HepG2 (cell line): Measurements from ENCODE around the gene EPHA1. TPM values are rescaled to one million over a fixed set of nuclear protein-coding genes. Genes with fewer than 3 reads are reported as not detected.
A peak's percentile ranks its signal among the peaks of the same experiment; 100 is the strongest.

Source experiments
- ATAC-seq: fragments of 200-7000 bp; cut with Tn5 transposase; 3 replicates; pipeline ENCODE4 v1.9.1; 2020; ENCODE audit warnings: mild to moderate bottlenecking, moderate library complexity
- BruUV-seq: library from RNA; stranded (reverse); fragments of 400-500 nt; replicated peaks from 2 replicates; lab custom pipeline; 2021; lab: Mats Ljungman, UMichigan
- CTCF ChIA-PET: fragments of 300-600 bp; formaldehyde crosslinking; extraction: SDS; loops from one replicate; lab custom pipeline; 2021; ENCODE audit warnings: low total read pairs, inconsistent platforms, low intra/inter-chr PET ratio; lab: Yijun Ruan, JAX
- POLR2A ChIA-PET: fragments of 350-600 bp; sonication (Branson Sonifier 250); formaldehyde crosslinking; loops from one replicate; lab custom pipeline; 2020; ENCODE audit warnings: antibody characterized with exemption, inconsistent platforms; lab: Yijun Ruan, JAX
- DNase-seq: peaks from one replicate; pipeline ENCODE4 v3.0.0-alpha.2; 2015; ENCODE audit warnings: low spot score
- FAIRE-seq: peaks from 3 replicates; lab custom pipeline; 2011; peaks lifted over from hg19 to GRCh38; lab: Jason Lieb, UNC
- H2AFZ ChIP-seq: one replicate; pipeline ENCODE4 v1.6.1; 2011; ENCODE audit warnings: low read length, inconsistent platforms
- H3K27ac ChIP-seq: fragments of 300-600 bp; 3 replicates; pipeline ENCODE4 v1.8.0; 2011; ENCODE audit warnings: mixed run types, mild to moderate bottlenecking, mixed read lengths, low read length, inconsistent platforms; ENCODE audit not compliant: insufficient read depth; ENCODE audit errors: extremely low read length
- H3K27me3 ChIP-seq, 2 experiments: fragments of 200-600 bp in 1 of 2; 2 replicates in 1 of 2; 3 replicates in 1 of 2; pipeline versions ENCODE4 v1.6.0 to v1.8.0; 2011; ENCODE audit warnings: low read length in 2 of 2, mild to moderate bottlenecking in 2 of 2, moderate library complexity in 2 of 2, inconsistent platforms in 1 of 2; ENCODE audit not compliant: insufficient read depth in 2 of 2, control insufficient read depth in 1 of 2
- H3K36me3 ChIP-seq, 2 experiments: fragments of 200-600 bp in 1 of 2; replicated peaks in 1 of 2; 2 replicates in 1 of 2; 3 replicates in 1 of 2; pipeline versions ENCODE4 v1.5.1 to v1.8.0; 2011; ENCODE audit warnings: low read length in 2 of 2, inconsistent platforms in 1 of 2; ENCODE audit not compliant: insufficient read depth in 2 of 2, control insufficient read depth in 1 of 2
- H3K4me1 ChIP-seq: 2 replicates; pipeline ENCODE4 v1.5.1; 2012; ENCODE audit warnings: low read length, inconsistent platforms; ENCODE audit not compliant: insufficient read depth
- H3K4me2 ChIP-seq: 2 replicates; pipeline ENCODE4 v1.6.0; 2011; ENCODE audit warnings: low read depth, low read length, inconsistent platforms
- H3K4me3 ChIP-seq, 3 experiments: fragments of 200-600 bp in 1 of 3; sonication (generic), shearing (Covaris generic) in 1 of 3; replicated peaks in 1 of 3; 2 replicates each; pipeline ENCODE4 v1.5.1; 2011 to 2016; ENCODE audit warnings: low read length in 3 of 3, inconsistent platforms in 2 of 3, low read depth in 2 of 3, mild to moderate bottlenecking in 2 of 3, control low read depth in 1 of 3, mixed read lengths in 1 of 3; ENCODE audit not compliant: insufficient read depth in 1 of 3
- H3K79me2 ChIP-seq: one replicate; pipeline ENCODE4 v1.6.1; 2011; ENCODE audit warnings: low read length, inconsistent platforms; ENCODE audit not compliant: insufficient read depth
- H3K9ac ChIP-seq: 2 replicates; pipeline ENCODE4 v1.6.0; 2011; ENCODE audit warnings: mild to moderate bottlenecking, low read depth, low read length, inconsistent platforms; ENCODE audit not compliant: insufficient read depth
- H3K9me3 ChIP-seq: 2 replicates; pipeline ENCODE4 v1.5.1; 2012; ENCODE audit warnings: mild to moderate bottlenecking, low read length
- H4K20me1 ChIP-seq: 2 replicates; pipeline ENCODE4 v1.6.0; 2011; ENCODE audit warnings: inconsistent platforms, mild to moderate bottlenecking, low read length, moderate library complexity; ENCODE audit not compliant: insufficient read depth
- CREB1 ChIP-seq, 2 experiments: fragments of 450-650 bp in 1 of 2; IDR thresholded peaks; 2 replicates each; pipeline ENCODE4 v1.6.1; 2016 to 2017; ENCODE audit warnings: control low read depth in 1 of 2, mild to moderate bottlenecking in 1 of 2, missing compliant biosample characterization in 1 of 2, missing genetic modification characterization in 1 of 2
- FOXK2 ChIP-seq: fragments of 450-650 bp; IDR thresholded peaks from 2 replicates; pipeline ENCODE4 v1.6.1; 2016
- ZBTB33 ChIP-seq: sonication (generic); formaldehyde crosslinking; IDR thresholded peaks from 2 replicates; pipeline ENCODE4 v1.4.0; 2020; ENCODE audit warnings: missing genetic modification reagents
- ZSCAN25 ChIP-seq: sonication (generic); formaldehyde crosslinking; IDR thresholded peaks from 2 replicates; pipeline ENCODE4 v1.8.0; 2022; ENCODE audit warnings: mild to moderate bottlenecking, missing genetic modification reagents
- WGBS: methylation state at CpG from one replicate; pipeline ENCODE4 v1.1.6; 2017; ENCODE audit warnings: low lambda C conversion rate; 5-methylcytosine and 5-hydroxymethylcytosine counted together
- in situ Hi-C: cut with HindIII; loops from 2 replicates; pipeline ENCODE4 v1.10.0; 2017; ENCODE audit warnings: low pct_unique_long_range_greater_than_20kb; ENCODE audit not compliant: extremely low pct_ligation_motif_present
- intact Hi-C: fragments of 100-400 bp; cut with micrococcal nuclease; formaldehyde crosslinking; loops from one replicate; pipeline ENCODE4 v1.10.0; 2022; ENCODE audit not compliant: unreplicated experiment
- polyA plus RNA-seq, 8 experiments: library from polyadenylated mRNA; depleted of rRNA in 3 of 8; stranded (reverse) in 7 of 8; unstranded in 1 of 8; fragments of >200 nt; fragmentation: Illumina TruSeq in 4 of 8; extraction: Trizol in 4 of 8; gene quantifications; 2 replicates each; pipeline versions ENCODE4 v1.2.1 to v1.2.3, GENCODE V29; 2011 to 2016; ENCODE audit warnings: low read depth in 4 of 8, missing spikeins in 1 of 8, mixed read lengths in 1 of 8; ENCODE audit not compliant: insufficient read depth in 1 of 8
- total RNA-seq, 5 experiments: library from RNA; depleted of rRNA; stranded (reverse); fragments of >200 nt; fragmentation: Illumina TruSeq; extraction: Trizol; gene quantifications; 2 replicates each; pipeline ENCODE4 v1.2.3, GENCODE V29; 2016; ENCODE audit warnings: low read depth in 1 of 5
- TF ChIP-seq, protein P1 (sequence below): sonication (generic); formaldehyde crosslinking; IDR thresholded peaks from 2 replicates; pipeline ENCODE4 v1.5.0; 2020; ENCODE audit warnings: missing genetic modification reagents, mild to moderate bottlenecking, borderline replicate concordance

Gene EPHA1
- total and polyA plus RNA-seq, 2 of the 13 experiments (the other 11 are each of a cell fraction or from before 2014, with no cell fraction given): 4.6 to 17.1 TPM

- Histone ChIP-seq H3K27ac (no peak overlapping the region), H3K9ac (no peak overlapping the region), H3K4me1 (no peaks in the 10 kb centered on the region), H3K4me2 (no peak overlapping the region), H2AFZ (no peak overlapping the region), H3K9me3 (no peaks in the 10 kb centered on the region), H3K4me3 (no peak overlapping the region), H3K36me3 (no peaks in the 10 kb centered on the region), H4K20me1 (no peaks in the 10 kb centered on the region), H3K79me2 (no peaks in the 10 kb centered on the region), H3K27me3 (peaks cover 3 to 45% of the 10 kb centered on the region in 2 experiments; a peak in 4 of 5 replicates)
- ATAC-seq (no peak), FAIRE-seq (no peak), DNase-seq (no peak)
- POLR2A ChIA-PET: no interaction called here
- intact Hi-C loops: no loop called here
- peak; percentile 87 for TF ChIP-seq CREB1 (IDR thresholded peaks at IDR 0.05)
- no peak for TF ChIP-seq CREB1 (CRISPR knock-in tag; IDR thresholded peaks at IDR 0.05)
- TF ChIP-seq, protein P1, sequence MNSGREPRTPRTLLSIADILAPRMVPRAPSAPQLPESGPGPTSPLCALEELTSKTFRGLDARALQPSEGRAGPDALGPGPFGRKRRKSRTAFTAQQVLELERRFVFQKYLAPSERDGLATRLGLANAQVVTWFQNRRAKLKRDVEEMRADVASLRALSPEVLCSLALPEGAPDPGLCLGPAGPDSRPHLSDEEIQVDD (CRISPR knock-in tag): no peak
- no TSS peak for BruUV-seq
- in situ Hi-C loops: no loop called here
- CTCF ChIA-PET: no interaction called here
- 40% methylated on average over 3 of the region's 13 CpGs for WGBS
Observed at GRCh38 chr7:143356414-143357050, 52.1 kb downstream of the EPHA1 start.

- Histone ChIP-seq H3K4me2 (no peak overlapping the region), H4K20me1 (no peaks in the 10 kb centered on the region), H3K36me3 (no peaks in the 10 kb centered on the region), H3K9ac (no peak overlapping the region), H3K4me3 (no peak overlapping the region), H3K79me2 (no peaks in the 10 kb centered on the region), H3K27me3 (peaks cover 3 to 47% of the 10 kb centered on the region in 2 experiments; a peak in 4 of 5 replicates), H2AFZ (no peak overlapping the region), H3K4me1 (no peaks in the 10 kb centered on the region), H3K27ac (no peak overlapping the region), H3K9me3 (no peaks in the 10 kb centered on the region)
- FAIRE-seq (no peak), DNase-seq (no peak), ATAC-seq (no peak)
- in situ Hi-C loops: no loop called here
- WGBS: 40% methylated on average over 14 of the region's 16 CpGs
- TF ChIP-seq FOXK2 (no peak), ZSCAN25 (CRISPR knock-in tag) (peak; percentile 69; the same call in 1 of the 2 replicates), ZBTB33 (peak; percentile 67; the same call in 1 of the 2 replicates)
- intact Hi-C loops: no loop called here
- ChIA-PET POLR2A (no interaction called here), CTCF (no interaction called here)
- no TSS peak for BruUV-seq
Observed at GRCh38 chr7:143355450-143356385, 52.9 kb downstream of the EPHA1 start.
